GM12878 (cell line): ENCODE measurements around the gene TMEM14A. TPM values are rescaled to one million over a fixed set of nuclear protein-coding genes. Genes with fewer than 3 reads are reported as not detected.

Experiments
- ATAC-seq: fragments of 200-7000 bp; cut with Tn5 transposase; 3 replicates; pipeline ENCODE4 v1.9.1; 2020; ENCODE audit warnings: mild to moderate bottlenecking, moderate library complexity
- BruUV-seq: library from RNA; stranded (reverse); fragments of 400-500 nt; replicated peaks from 2 replicates; lab custom pipeline; 2021; lab: Mats Ljungman, UMichigan
- CTCF ChIA-PET: fragments of 300-600 bp; sonication (Branson Sonifier 250); formaldehyde crosslinking; extraction: SDS; loops from one replicate; lab custom pipeline; 2021; ENCODE audit warnings: inconsistent platforms; lab: Yijun Ruan, JAX
- POLR2A ChIA-PET: fragments of 350-600 bp; formaldehyde crosslinking; extraction: SDS; loops from one replicate; lab custom pipeline; 2021; ENCODE audit warnings: inconsistent platforms; lab: Charles Lee
- RAD21 ChIA-PET: fragments of 300-600 bp; sonication (Branson Sonifier 250); formaldehyde crosslinking; loops from one replicate; lab custom pipeline; 2023; ENCODE audit warnings: antibody characterized with exemption; ENCODE audit not compliant: unreplicated experiment; lab: Charles Lee
- SMC1A ChIA-PET: fragments of 300-600 bp; sonication (Branson Sonifier 250); formaldehyde crosslinking; loops from one replicate; lab custom pipeline; 2023; ENCODE audit not compliant: unreplicated experiment, uncharacterized antibody; lab: Charles Lee
- DNase-seq: peaks from one replicate; pipeline ENCODE4 v3.0.0-alpha.2; 2011; ENCODE audit warnings: low read depth, low spot score
- FAIRE-seq: peaks from 3 replicates; lab custom pipeline; 2011; peaks lifted over from hg19 to GRCh38; lab: Jason Lieb, UNC
- H2AFZ ChIP-seq: 2 replicates; pipeline ENCODE4 v1.6.0; 2011; ENCODE audit warnings: low read depth, low read length, control low read depth; ENCODE audit not compliant: control insufficient read depth
- H3K27ac ChIP-seq: 2 replicates; pipeline ENCODE4 v1.5.1; 2011; ENCODE audit warnings: control low read depth; ENCODE audit not compliant: control insufficient read depth, insufficient read depth
- H3K27me3 ChIP-seq, 2 experiments: replicated peaks in 1 of 2; 2 replicates each; pipeline versions ENCODE4 v1.6.0 to v1.6.1; 2011; ENCODE audit warnings: low read length in 1 of 2; ENCODE audit not compliant: control insufficient read depth in 2 of 2, insufficient read depth in 2 of 2
- H3K36me3 ChIP-seq, 2 experiments: 2 replicates each; pipeline ENCODE4 v1.5.1; 2011; ENCODE audit warnings: low read length in 1 of 2; ENCODE audit not compliant: control insufficient read depth in 2 of 2, insufficient read depth in 2 of 2
- H3K4me1 ChIP-seq: 2 replicates; pipeline ENCODE4 v1.6.1; 2011; ENCODE audit warnings: mild to moderate bottlenecking, low read length, moderate library complexity, mixed read lengths; ENCODE audit not compliant: control insufficient read depth, insufficient read depth
- H3K4me2 ChIP-seq: 2 replicates; pipeline ENCODE4 v1.6.0; 2011; ENCODE audit warnings: control low read depth; ENCODE audit not compliant: control insufficient read depth, insufficient read depth
- H3K4me3 ChIP-seq: fragments of 200-600 bp; sonication (generic); 2 replicates; pipeline ENCODE4 v1.5.1; 2016
- H3K79me2 ChIP-seq: 2 replicates; pipeline ENCODE4 v1.6.0; 2011; ENCODE audit warnings: low read length; ENCODE audit not compliant: control insufficient read depth, insufficient read depth
- H3K9ac ChIP-seq: 2 replicates; pipeline ENCODE4 v1.8.0; 2011; ENCODE audit warnings: low read length, control low read depth, mixed read lengths; ENCODE audit not compliant: control insufficient read depth, insufficient read depth
- H3K9me3 ChIP-seq: replicated peaks from 3 replicates; pipeline ENCODE4 v1.5.1; 2011; ENCODE audit warnings: mild to moderate bottlenecking, low read length; ENCODE audit not compliant: control insufficient read depth, insufficient read depth
- H4K20me1 ChIP-seq: 2 replicates; pipeline ENCODE4 v1.6.0; 2011; ENCODE audit not compliant: control insufficient read depth, insufficient read depth
- ATF7 ChIP-seq: fragments of 450-650 bp; IDR thresholded peaks from 2 replicates; pipeline ENCODE4 v1.6.1; 2016; ENCODE audit warnings: low read depth, mild to moderate bottlenecking
- EED ChIP-seq: sonication (generic); IDR thresholded peaks from 2 replicates; pipeline ENCODE4 v1.6.1; 2016; ENCODE audit warnings: antibody characterized with exemption, low read depth
- FOS ChIP-seq: IDR thresholded peaks from 3 replicates; pipeline ENCODE4 v1.6.1; 2011; ENCODE audit warnings: borderline replicate concordance; ENCODE audit not compliant: insufficient read length; ENCODE audit errors: extremely low read depth
- MAX ChIP-seq: IDR thresholded peaks from 2 replicates; pipeline ENCODE4 v1.6.1; 2012; ENCODE audit warnings: low read depth, low read length, improper control_type of control experiment
- MLLT1 ChIP-seq: fragments of 450-650 bp; IDR thresholded peaks from 2 replicates; pipeline ENCODE4 v1.6.1; 2016; ENCODE audit warnings: mild to moderate bottlenecking
- MXI1 ChIP-seq: fragments of 150-350 bp; IDR thresholded peaks from 2 replicates; pipeline ENCODE4 v1.6.1; 2011; ENCODE audit warnings: low read depth, mild to moderate bottlenecking, inconsistent platforms, low read length, improper control_type of control experiment
- NR2C1 ChIP-seq: fragments of 450-650 bp; IDR thresholded peaks from 2 replicates; pipeline ENCODE4 v1.6.1; 2017; ENCODE audit warnings: antibody characterized with exemption, mild to moderate bottlenecking, moderate library complexity
- RB1 ChIP-seq: fragments of 450-650 bp; formaldehyde crosslinking; IDR thresholded peaks from 2 replicates; pipeline ENCODE4 v1.6.1; 2017; ENCODE audit warnings: mild to moderate bottlenecking, borderline replicate concordance
- RBBP5 ChIP-seq: fragments of 200-600 bp; sonication (generic); conservative IDR thresholded peaks from 2 replicates; pipeline ENCODE4 v1.6.1; 2016
- SIX5 ChIP-seq: IDR thresholded peaks from 2 replicates; pipeline ENCODE4 v1.6.1; 2011; ENCODE audit warnings: mild to moderate bottlenecking, low read depth, low read length, moderate library complexity; ENCODE audit not compliant: severe bottlenecking
- SP1 ChIP-seq: IDR thresholded peaks from one replicate; pipeline ENCODE4 v1.6.1; 2011; ENCODE audit warnings: low read depth, low read length
- TCF12 ChIP-seq: IDR thresholded peaks from 2 replicates; pipeline ENCODE4 v1.6.1; 2011; ENCODE audit warnings: low read depth, mild to moderate bottlenecking, low read length
- ZNF687 ChIP-seq: fragments of 450-650 bp; IDR thresholded peaks from 2 replicates; pipeline ENCODE4 v1.6.1; 2017; ENCODE audit warnings: mild to moderate bottlenecking, moderate library complexity
- WGBS: methylation state at CpG from one replicate; pipeline ENCODE4 v1.1.6; 2016; ENCODE audit warnings: low lambda C conversion rate; ENCODE audit not compliant: insufficient replicate concordance, insufficient coverage; ENCODE audit errors: missing lambda C conversion rate; 5-methylcytosine and 5-hydroxymethylcytosine counted together
- in situ Hi-C: fragments of 300-500 bp; cut with MboI; formaldehyde crosslinking; loops from 9 replicates; pipeline ENCODE4 v1.14.3; 2018; ENCODE audit warnings: mixed read lengths
- intact Hi-C: fragments of 100-400 bp; cut with micrococcal nuclease; formaldehyde crosslinking; loops from one replicate; pipeline ENCODE4 v1.14.2; 2022; ENCODE audit not compliant: unreplicated experiment
- polyA plus RNA-seq, 11 experiments: library from polyadenylated mRNA; depleted of rRNA in 4 of 11; unstranded in 6 of 11; stranded (reverse) in 5 of 11; fragments of >200 nt; fragmentation: Nextera tagmentation in 4 of 11; fragmentation: Illumina TruSeq in 1 of 11; extraction: Ambion mirVana in 4 of 11; extraction: Trizol in 1 of 11; gene quantifications; 1 replicate in 1 of 11; 2 replicates in 10 of 11; pipeline versions ENCODE4 v1.2.1 to v1.2.3, GENCODE V29; 2011 to 2016; ENCODE audit warnings: inconsistent platforms in 2 of 11, missing spikeins in 2 of 11, low read depth in 1 of 11
- total RNA-seq, 4 experiments: library from RNA; depleted of rRNA in 3 of 4; stranded (reverse); fragments of >200 nt in 3 of 4; fragmentation: Illumina TruSeq in 1 of 4; extraction: Trizol in 1 of 4; gene quantifications; 2 replicates each; pipeline versions ENCODE4 v1.2.1 to v1.2.3, GENCODE V29; 2013 to 2021

The TMEM14A gene
- total and polyA plus RNA-seq, 10 of the 15 experiments (the other 5 are each of a cell fraction or from before 2014, with no cell fraction given): 15.6 to 143 (median 33.1) TPM

- ChIA-PET CTCF (interaction anchor here (1.1 to 3.1 kb wide), 3 partner anchors 7 to 354 kb away, joined by 3 to 11 read pairs (median 3); no protein-coding TSS in a partner anchor), SMC1A (interaction anchor here (0.6 kb wide), 1 partner anchor 445 kb away, joined by 3 read pairs; no protein-coding TSS in a partner anchor)
These were observed 55.3 kb downstream of the TMEM14A start for GRCh38 chr6:52726193-52726542.

More at GRCh38 chr6:52726193-52726542, 55.3 kb downstream of the TMEM14A start:
- Histone ChIP-seq H3K36me3 (no peaks in the 10 kb centered on the region), H3K27ac (no peak overlapping the region), H3K4me2 (no peak overlapping the region), H3K4me3 (no peak overlapping the region), H4K20me1 (no peaks in the 10 kb centered on the region), H3K9me3 (no peaks in the 10 kb centered on the region), H2AFZ (no peak overlapping the region), H3K27me3 (no peaks in the 10 kb centered on the region), H3K9ac (no peak overlapping the region), H3K79me2 (no peaks in the 10 kb centered on the region), H3K4me1 (peaks cover 5% of the 10 kb centered on the region)
- no TSS peak for BruUV-seq
- no peak for ATAC-seq
- FAIRE-seq: no peak
- RAD21 ChIA-PET: no interaction called here
- intact Hi-C loops (no loop called here), in situ Hi-C loops (no loop called here)
- POLR2A ChIA-PET: no interaction called here
- no peak for DNase-seq
- no peak for TF ChIP-seq TCF12
- no peak for TF ChIP-seq RBBP5
- TF ChIP-seq MAX: no peak
- no peak for TF ChIP-seq SP1
- TF ChIP-seq EED: no peak
- no peak for TF ChIP-seq SIX5
- TF ChIP-seq RB1: no peak
- no peak for TF ChIP-seq MLLT1
- TF ChIP-seq ATF7: no peak
- no peak for TF ChIP-seq ZNF687
- TF ChIP-seq NR2C1: no peak
- TF ChIP-seq FOS: no peak
- no peak for TF ChIP-seq MXI1
- WGBS: 44% methylated on average over 2 of the region's 2 CpGs
